Measurements from ENCODE around the gene CYTH1. TPM values are rescaled to one million over a fixed set of nuclear protein-coding genes. Genes with fewer than 3 reads are reported as not detected.

CYTH1 gene
- total and polyA plus RNA-seq, 3 donors from 2014 or later: 40.8 to 47.9 (median 42.2) TPM

- DNase-seq: no peak
- Histone ChIP-seq H3K36me3 (ENCODE audit: low read depth, missing control alignments) (no peaks in the 10 kb centered on the region), H3K27ac (no peak overlapping the region), H3K4me1 (peaks cover 6% of the 10 kb centered on the region), H3K27me3 (no peaks in the 10 kb centered on the region), H3K9me3 (no peaks in the 10 kb centered on the region), H3K4me3 (no peak overlapping the region)
- no peak for TF ChIP-seq POLR2A (IDR thresholded peaks at IDR 0.05)
- no peak for TF ChIP-seq CTCF (IDR thresholded peaks at IDR 0.05)
- 84 to 97% methylated on average over 5 of the region's 5 CpGs for WGBS, 2 donors
- intact Hi-C loops (cut with DNase I; ENCODE audit: low total_unique reads): no loop called here
Measured at GRCh38 chr17:78766743-78767294, 15.3 kb downstream of the CYTH1 start.

GRCh38 chr17:78766225-78766624 is 15.8 kb downstream of the CYTH1 start:
- no peaks in the 10 kb centered on the region for H3K36me3 ChIP-seq (ENCODE audit: low read depth, missing control alignments)
- H3K27me3 ChIP-seq: no peaks in the 10 kb centered on the region
- no peak overlapping the region for H3K4me3 ChIP-seq
- no peaks in the 10 kb centered on the region for H3K9me3 ChIP-seq
- WGBS, 2 donors: 85 to 89% methylated on average over 2 of the region's 2 CpGs
- H3K27ac ChIP-seq: no peak overlapping the region
- intact Hi-C loops (cut with DNase I; ENCODE audit: low total_unique reads): no loop called here
- no peak for DNase-seq
- TF ChIP-seq CTCF (IDR thresholded peaks at IDR 0.05) (no peak), POLR2A (IDR thresholded peaks at IDR 0.05) (no peak)
- peaks cover 6% of the 10 kb centered on the region for H3K4me1 ChIP-seq

- H3K27me3 ChIP-seq: no peaks in the 10 kb centered on the region
- WGBS, 2 donors: 87% methylated on average over 3 of the region's 3 CpGs
- peaks cover 6% of the 10 kb centered on the region for H3K4me1 ChIP-seq
- TF ChIP-seq CTCF (IDR thresholded peaks at IDR 0.05) (no peak), POLR2A (IDR thresholded peaks at IDR 0.05) (no peak)
- intact Hi-C loops (cut with DNase I; ENCODE audit: low total_unique reads): no loop called here
- no peak overlapping the region for H3K27ac ChIP-seq
- no peaks in the 10 kb centered on the region for H3K9me3 ChIP-seq
- no peak overlapping the region for H3K4me3 ChIP-seq
- DNase-seq: no peak
- H3K36me3 ChIP-seq (ENCODE audit: low read depth, missing control alignments): no peaks in the 10 kb centered on the region
Measured at GRCh38 chr17:78765821-78766220, 16.3 kb downstream of the CYTH1 start.

GRCh38 chr17:78764871-78765270 is 17.2 kb downstream of the CYTH1 start:
- Histone ChIP-seq H3K9me3 (no peaks in the 10 kb centered on the region), H3K27ac (no peak overlapping the region), H3K27me3 (no peaks in the 10 kb centered on the region), H3K4me3 (no peak overlapping the region), H3K4me1 (peaks cover 6% of the 10 kb centered on the region), H3K36me3 (ENCODE audit: low read depth, missing control alignments) (no peaks in the 10 kb centered on the region)
- no peak for DNase-seq
- intact Hi-C loops (cut with DNase I; ENCODE audit: low total_unique reads): no loop called here
- 93 to 97% methylated on average over 8 of the region's 8 CpGs for WGBS, 2 donors
- no peak for TF ChIP-seq CTCF (IDR thresholded peaks at IDR 0.05)
- no peak for TF ChIP-seq POLR2A (IDR thresholded peaks at IDR 0.05)

GRCh38 chr17:78763561-78763960 is 18.5 kb downstream of the CYTH1 start:
- intact Hi-C loops (cut with DNase I; ENCODE audit: low total_unique reads): no loop called here
- Histone ChIP-seq H3K9me3 (no peaks in the 10 kb centered on the region), H3K27ac (no peak overlapping the region), H3K4me3 (no peak overlapping the region), H3K27me3 (no peaks in the 10 kb centered on the region), H3K4me1 (peaks cover 6% of the 10 kb centered on the region), H3K36me3 (ENCODE audit: low read depth, missing control alignments) (no peaks in the 10 kb centered on the region)
- DNase-seq: no peak
- WGBS, 2 donors: 90 to 95% methylated on average over 3 of the region's 3 CpGs
- no peak for TF ChIP-seq CTCF (IDR thresholded peaks at IDR 0.05)
- TF ChIP-seq POLR2A (IDR thresholded peaks at IDR 0.05): no peak

Measured in testis (tissue), 3 donors.